Superior temporal gyrus (tissue), 1 donor: ENCODE results near the gene KRTAP4-7.
"Not testable (repeated sequence)": the region's sequence is repeated elsewhere in the genome, so short reads cannot be mapped to it uniquely, and the experiment has no call there.

ENCODE experiments used
- DNase-seq: peaks from one replicate; pipeline ENCODE4 v3.0.0-alpha.2; 2016; ENCODE audit errors: extremely low spot score

The KRTAP4-7 gene

DNA sequence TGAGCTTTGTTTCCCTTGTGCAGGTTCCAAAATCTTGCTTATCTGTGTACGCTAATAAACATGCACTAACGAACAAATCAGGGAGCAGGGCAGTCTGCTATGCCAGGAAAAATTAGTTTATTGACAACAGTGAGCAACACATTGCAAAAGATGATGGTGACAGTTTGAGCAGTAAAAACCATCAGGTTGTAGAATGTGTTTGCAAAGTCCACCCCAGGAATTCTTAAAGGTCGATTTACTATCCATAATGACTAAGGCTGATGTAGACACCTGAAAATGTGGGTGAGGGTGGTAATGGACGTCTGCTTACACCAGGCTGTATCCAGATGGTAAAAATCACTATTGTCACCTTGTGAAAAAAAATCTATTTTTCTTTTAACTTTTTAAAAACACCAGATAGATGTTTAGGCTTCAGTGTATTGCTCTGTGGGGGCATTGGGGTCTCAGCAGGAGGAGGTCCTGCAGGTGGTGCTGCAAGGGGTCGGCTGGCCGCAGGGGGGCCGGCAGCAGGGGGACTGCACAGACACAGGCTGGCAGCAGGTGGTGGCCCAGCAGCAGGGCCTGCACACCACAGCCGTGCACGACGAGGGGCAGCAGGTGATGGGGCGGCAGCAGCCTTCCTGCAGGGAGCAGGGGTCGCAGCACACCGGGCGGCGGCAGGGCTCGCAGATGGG, 18.8 kb upstream of the KRTAP4-7 start:
- not testable (repeated sequence) for DNase-seq

DNA sequence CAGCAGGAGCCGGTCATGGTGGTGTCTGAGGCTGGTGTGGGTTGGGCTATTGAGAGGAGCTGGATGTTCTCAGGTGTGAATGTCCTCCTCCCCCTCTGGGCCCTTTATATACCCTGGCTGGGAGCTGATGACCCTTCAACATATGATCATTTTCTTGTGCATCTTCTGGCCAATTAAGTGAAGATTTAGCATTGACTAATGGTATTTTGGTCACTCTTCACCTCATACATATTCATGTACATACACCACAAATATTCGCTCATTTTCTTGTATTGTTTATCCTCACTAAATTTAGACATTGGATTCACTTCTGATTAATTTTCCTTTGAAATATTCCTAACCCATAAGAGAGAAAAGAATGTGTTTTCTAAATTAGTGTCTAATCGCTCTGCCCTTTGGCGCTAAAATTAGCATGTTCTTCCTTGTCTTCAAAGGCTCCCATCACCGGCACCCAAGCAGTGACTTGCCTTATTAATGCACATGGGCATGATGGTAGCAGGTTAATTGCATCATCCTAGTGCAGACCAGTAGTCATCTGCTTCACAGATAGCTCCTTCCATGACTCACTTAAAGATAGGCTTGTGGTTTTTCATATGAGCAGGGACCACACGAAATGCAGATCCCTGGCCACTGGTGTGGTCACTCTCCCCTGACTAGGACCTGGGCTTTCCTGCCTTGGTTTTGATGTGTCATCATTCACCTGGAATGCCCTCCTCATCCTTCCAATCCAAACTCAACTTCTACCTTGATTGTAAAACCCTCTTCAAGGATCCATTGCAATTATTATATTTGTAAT, 17.9 kb upstream of the KRTAP4-7 start, which contains the start of gene KRTAP2-4:
Gene KRTAP2-4, minus strand, starts transcription at position 51 of the 796 bp plus-strand sequence. Its CDS starts 34 bp downstream, at position 17.
- DNase-seq = no peak

- no peak for DNase-seq
Measured at GRCh38 chr17:41067281-41067680, 16.7 kb upstream of the KRTAP4-7 start.

GRCh38 chr17:41069031-41069430, 14.9 kb upstream of the KRTAP4-7 start:
- no peak for DNase-seq

DNA sequence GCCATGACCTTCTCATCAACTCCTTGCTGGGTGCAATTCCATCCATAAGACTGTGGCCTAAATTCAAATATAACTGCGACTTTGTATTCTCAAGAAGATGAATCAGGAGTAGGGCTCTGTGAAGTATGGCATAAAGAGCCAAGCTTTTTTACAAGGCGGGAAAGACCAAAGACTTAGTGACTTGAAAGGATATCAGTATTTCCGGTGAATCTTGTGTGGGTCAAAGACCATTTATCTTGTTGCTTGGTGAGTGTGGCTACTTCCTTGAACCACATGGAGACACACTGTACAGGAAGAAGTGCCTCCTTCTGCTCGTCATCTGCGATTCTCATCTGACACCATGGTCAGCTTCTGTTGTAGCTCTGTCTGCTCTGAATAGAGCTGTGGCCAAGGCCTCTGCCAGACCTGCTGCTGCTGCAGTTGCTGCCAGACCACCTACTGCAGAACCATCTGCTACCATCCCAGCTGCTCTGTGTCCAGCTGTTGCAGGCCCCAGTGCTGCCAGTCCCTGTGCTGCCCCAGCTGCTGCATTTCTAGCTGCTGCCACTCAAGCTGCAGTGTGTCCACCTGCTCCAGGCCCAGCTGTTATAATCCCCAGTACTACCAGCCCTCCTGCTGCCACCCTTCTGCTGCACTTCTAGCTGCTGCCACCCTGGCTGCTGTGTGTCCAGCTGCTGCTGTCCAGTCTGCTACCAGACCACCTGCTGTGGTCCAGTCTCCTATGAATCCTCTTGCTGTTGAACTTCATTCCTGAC, 12.2 kb upstream of the KRTAP4-7 start:
- DNase-seq = no peak

DNA sequence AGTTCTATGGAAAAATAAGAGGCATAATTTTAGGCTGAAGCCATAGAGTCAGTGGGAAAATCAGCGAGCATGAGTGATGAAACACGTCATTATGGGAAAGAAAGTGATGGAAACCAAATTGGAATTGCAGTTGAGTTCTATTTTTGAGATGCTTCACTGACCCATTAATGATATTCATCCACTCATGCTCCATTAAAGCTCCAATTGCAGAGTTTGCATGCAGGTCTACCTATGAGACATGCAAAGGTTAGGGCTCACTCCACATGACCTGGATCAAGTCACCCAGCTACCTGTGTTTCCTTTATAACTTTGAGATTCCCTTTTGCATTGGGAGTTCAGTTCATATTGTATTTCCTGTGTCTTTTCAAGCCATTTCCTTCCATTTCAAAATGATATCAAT, 10.3 kb upstream of the KRTAP4-7 start:
- no peak for DNase-seq

- no peak for DNase-seq
Measured at GRCh38 chr17:41076788-41077187, 7.2 kb upstream of the KRTAP4-7 start.

GRCh38 chr17:41082626-41083025, 1.3 kb upstream of the KRTAP4-7 start:
- no peak for DNase-seq

- not testable (repeated sequence) for DNase-seq
Measured at GRCh38 chr17:41083427-41083826, 523 bp upstream of the KRTAP4-7 start.

DNA sequence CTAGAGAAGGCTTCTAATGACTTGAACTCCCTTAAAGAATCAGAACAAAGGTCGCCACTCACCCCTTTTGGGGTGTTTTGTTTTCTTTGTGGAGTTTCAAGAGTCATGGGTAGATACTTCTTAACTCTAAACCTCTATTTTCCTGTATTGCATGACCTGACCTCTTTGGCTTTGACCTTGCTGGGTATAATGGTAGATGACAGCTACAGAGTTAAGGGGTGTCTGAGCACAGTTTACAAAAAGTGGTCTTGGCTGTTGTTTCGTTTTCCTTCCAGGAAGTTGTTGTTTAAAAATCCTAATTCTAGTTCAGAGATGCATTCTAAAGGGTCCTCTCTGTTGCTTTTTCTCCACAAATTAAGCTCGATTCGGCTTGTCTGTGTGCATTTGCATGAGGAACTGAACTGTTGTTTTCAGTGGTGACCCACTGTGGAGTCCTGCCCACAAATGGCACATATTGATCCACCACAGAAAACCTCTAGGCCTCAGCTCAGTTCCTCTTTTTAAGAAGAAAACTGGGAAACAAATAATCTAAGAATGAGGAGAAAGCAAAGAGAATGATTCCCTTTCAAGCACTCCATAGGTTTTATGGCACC, 4.9 kb downstream of the KRTAP4-7 start:
- not testable (repeated sequence) for DNase-seq

DNA sequence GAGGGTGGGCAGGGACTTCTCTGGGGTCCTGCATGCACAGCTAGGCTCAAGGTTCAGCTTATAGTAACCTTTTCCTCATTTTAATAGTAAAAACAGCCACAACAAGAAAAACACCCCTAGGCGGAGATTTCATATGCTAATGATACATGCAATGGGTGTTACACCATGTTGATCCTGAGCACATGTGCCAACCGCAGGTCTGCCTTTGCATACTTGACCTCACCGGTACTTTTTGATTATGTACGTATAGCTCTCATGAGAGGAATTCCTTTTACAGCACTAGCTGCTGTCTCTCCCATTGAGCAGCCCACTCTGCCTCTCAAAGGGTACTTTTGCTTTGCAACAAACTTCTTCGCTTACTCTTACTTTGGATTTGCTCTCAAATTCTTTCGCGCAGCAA, 12.1 kb downstream of the KRTAP4-7 start:
- DNase-seq = no peak

- DNase-seq = no peak
Measured at GRCh38 chr17:41098042-41098441, 14.1 kb downstream of the KRTAP4-7 start, which contains the start of gene KRTAP4-8. TSS of gene KRTAP4-8 (minus strand) at chr17:41098142. CDS start at chr17:41098084, 58 bp downstream.

- no peak for DNase-seq
Measured at GRCh38 chr17:41098481-41098880, 14.5 kb downstream of the KRTAP4-7 start.

DNA sequence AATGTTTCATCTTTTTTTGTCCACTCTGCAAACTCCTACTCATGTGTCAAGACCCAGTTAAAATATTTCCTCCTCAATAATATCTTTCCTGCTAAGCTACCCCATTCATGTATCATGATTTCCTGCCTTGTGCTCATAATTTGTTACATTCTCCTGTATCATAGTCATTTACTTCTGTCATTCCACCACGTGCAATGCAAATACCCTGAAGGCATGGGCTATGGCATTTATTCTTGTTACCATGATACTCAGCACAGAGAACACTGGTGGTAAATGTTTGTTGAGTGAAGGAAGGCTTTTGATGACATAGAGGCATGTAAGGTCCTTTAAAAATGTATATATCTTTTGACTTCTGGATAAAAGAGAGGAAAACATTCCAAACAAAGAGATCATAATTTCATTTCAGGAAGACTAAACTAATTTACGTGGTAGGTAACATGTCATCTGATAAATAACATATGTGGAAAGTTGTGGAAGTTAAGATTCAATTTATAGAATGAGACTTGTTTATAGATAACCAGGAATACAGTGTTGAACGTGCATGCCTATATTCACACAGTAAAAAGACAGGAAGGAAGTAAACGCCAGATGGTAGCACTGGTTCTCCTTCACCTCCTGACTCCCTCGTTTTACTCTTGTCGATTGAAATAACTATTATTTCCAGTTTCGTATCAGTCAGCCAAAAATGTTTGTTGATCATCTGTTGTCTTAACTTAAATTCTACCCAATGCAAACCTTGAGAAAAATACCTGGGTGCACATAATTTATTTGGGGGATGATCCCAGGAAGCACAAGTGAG, 15.9 kb downstream of the KRTAP4-7 start:
- not testable (repeated sequence) for DNase-seq

GRCh38 chr17:41101586-41102259, 17.8 kb downstream of the KRTAP4-7 start, which contains the start of gene KRTAP4-16:
TSS of gene KRTAP4-16 (minus strand) at chr17:41102209. CDS start at chr17:41102209, 0 bp downstream.
- DNase-seq = no peak

DNA sequence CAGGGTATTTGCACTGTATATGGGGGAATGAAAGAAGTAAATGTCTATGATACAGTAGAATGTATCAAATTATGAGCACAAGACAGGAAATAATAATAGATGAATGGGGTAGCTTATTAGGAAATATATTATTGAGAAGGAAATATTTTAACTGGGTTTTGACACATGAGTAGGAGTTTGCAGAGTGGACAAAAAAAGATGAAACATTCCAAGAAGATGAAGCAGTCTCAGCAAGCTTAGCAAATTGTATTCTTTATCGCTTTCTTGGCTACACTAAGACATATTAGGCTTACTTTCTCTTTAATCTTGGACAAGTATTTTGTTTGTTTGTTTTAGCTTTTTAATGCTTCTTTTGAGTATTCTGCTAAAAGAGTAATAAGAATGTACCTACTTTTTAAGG, 19.9 kb downstream of the KRTAP4-7 start:
- no peak for DNase-seq

- DNase-seq = not testable (repeated sequence)
Measured at GRCh38 chr17:41104386-41105038, 20.6 kb downstream of the KRTAP4-7 start.

GRCh38 chr17:41105347-41105746, 21.4 kb downstream of the KRTAP4-7 start, which contains the start of gene KRTAP4-9:
TSS of gene KRTAP4-9 (plus strand) at chr17:41105389. CDS start at chr17:41105389, 0 bp downstream.
- not testable (repeated sequence) for DNase-seq

DNA sequence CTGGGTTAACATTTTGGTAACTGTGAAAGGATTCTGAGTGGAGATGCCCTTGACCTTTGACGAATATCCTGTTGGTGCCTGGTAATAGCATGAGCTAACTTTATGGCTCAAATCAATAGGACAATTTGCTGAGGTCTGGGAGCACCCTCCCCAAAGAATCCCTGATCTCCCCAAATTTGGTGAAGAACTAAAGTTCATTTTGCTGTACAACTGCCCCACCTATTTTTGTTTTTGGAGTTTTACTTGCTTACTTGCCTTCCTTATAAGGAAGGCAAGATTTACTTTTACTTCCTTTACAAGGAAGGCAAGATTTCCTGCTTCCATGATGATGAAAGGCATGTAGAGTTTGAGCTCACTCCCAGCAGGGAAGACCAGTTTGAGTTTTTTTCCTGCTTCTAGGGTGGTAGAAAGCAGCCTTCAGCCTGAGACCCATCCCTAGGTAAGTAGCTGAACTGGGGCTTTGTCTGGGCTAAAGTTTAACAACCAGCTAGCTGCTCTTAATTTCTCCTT, 24.0 kb downstream of the KRTAP4-7 start:
- no peak for DNase-seq
